Neural crest cell (in vitro differentiated cells): ENCODE measurements around the gene DAZAP2. TPM values are rescaled to one million over a fixed set of nuclear protein-coding genes. Genes with fewer than 3 reads are reported as not detected.

Experiments
- DNase-seq: peaks from one replicate; pipeline ENCODE4 v3.0.0; 2021; ENCODE audit warnings: low read depth, mixed read lengths, low spot score
- H3K27ac Mint-ChIP-seq: one replicate; pipeline ENCODE4 v1.8.0; 2021; ENCODE audit warnings: mild to moderate bottlenecking, mixed read lengths; ENCODE audit not compliant: unreplicated experiment
- H3K27me3 Mint-ChIP-seq: 2 replicates; pipeline ENCODE4 v1.8.0; 2021; ENCODE audit warnings: low read depth, mild to moderate bottlenecking, mixed read lengths
- H3K36me3 Mint-ChIP-seq: 2 replicates; pipeline ENCODE4 v1.8.0; 2021; ENCODE audit warnings: low read depth, mild to moderate bottlenecking, mixed read lengths
- H3K4me1 Mint-ChIP-seq: 2 replicates; pipeline ENCODE4 v1.8.0; 2021; ENCODE audit warnings: mixed read lengths
- H3K4me3 Mint-ChIP-seq: one replicate; pipeline ENCODE4 v1.8.0; 2021; ENCODE audit warnings: mild to moderate bottlenecking, mixed read lengths
- H3K9me3 Mint-ChIP-seq: 2 replicates; pipeline ENCODE4 v1.8.0; 2021; ENCODE audit warnings: mixed read lengths
- CTCF ChIP-seq: fragments of 200-600 bp; sonication (generic); conservative IDR thresholded peaks from 2 replicates; pipeline ENCODE4 v1.5.0; 2021; ENCODE audit warnings: antibody characterized with exemption, mild to moderate bottlenecking
- total RNA-seq: library from RNA; stranded (reverse); gene quantifications from 2 replicates; pipeline ENCODE4 v1.2.1, GENCODE V29; 2021

Gene DAZAP2
- total RNA-seq, 1 donor from 2014 or later, result 70.0 TPM

DNA sequence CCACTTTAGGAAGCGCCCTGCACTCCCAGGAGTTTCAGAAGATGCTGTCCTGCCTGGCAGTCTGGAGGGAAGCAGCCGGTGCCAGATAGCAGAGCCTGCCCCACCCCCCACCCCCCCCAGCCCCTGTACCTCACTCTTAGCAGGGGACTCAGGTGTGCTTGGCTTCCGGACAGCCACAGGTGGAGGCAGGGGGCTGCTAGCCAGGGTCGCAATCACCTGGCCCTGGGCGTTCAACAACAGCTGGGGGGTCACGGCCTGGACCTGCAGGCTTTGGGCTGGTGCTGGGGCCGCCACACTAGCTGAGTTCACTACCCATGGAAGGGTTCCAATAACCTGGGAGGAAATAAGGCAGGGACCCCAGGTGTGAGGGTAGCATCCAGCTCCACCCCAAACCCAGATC lies 42.8 kb upstream of the DAZAP2 start:
- Mint-ChIP-seq H3K27ac (no peak overlapping the region), H3K27me3 (no peaks in the 10 kb centered on the region), H3K36me3 (no peaks in the 10 kb centered on the region), H3K4me3 (no peak overlapping the region), H3K9me3 (no peaks in the 10 kb centered on the region), H3K4me1 (peaks cover 3% of the 10 kb centered on the region)
- TF ChIP-seq CTCF, result no peak
- no peak for DNase-seq

DNA sequence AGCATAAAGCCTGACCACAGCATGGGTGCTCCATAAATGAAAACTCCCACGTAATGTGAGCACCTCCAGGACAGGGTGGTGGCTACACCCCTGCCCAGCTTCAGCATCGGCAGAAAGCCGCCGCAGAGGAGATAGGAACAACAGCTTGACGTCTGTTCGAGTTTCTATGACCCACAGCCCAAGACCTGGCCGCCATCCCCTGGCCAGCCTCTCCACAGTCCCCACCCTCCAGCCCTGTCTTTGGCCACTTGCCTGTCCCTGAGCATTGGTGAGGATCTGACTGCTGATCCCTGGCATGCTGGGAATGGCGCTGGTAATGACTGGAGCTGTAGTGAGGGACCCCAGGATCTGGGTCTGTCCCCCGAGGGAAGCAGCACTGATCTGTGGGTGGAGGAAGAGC lies 42.1 kb upstream of the DAZAP2 start:
- DNase-seq, result no peak

GRCh38 chr12:51197736-51198567 lies 40.7 kb upstream of the DAZAP2 start:
- peak overlapping the region; percentile 75 for H3K27ac Mint-ChIP-seq
- no peaks in the 10 kb centered on the region for H3K36me3 Mint-ChIP-seq
- H3K9me3 Mint-ChIP-seq, result no peaks in the 10 kb centered on the region
- no peak for TF ChIP-seq CTCF
- H3K4me3 Mint-ChIP-seq, result no peak overlapping the region
- no peaks in the 10 kb centered on the region for H3K4me1 Mint-ChIP-seq
- no peak for DNase-seq
- H3K27me3 Mint-ChIP-seq, result no peaks in the 10 kb centered on the region

More for the DNA sequence above, 42.1 kb upstream of the DAZAP2 start:
- Mint-ChIP-seq H3K27ac (peak overlapping the region; percentile 94), H3K27me3 (no peaks in the 10 kb centered on the region), H3K4me3 (no peak overlapping the region), H3K9me3 (no peaks in the 10 kb centered on the region), H3K4me1 (no peaks in the 10 kb centered on the region), H3K36me3 (no peaks in the 10 kb centered on the region)
- no peak for TF ChIP-seq CTCF

GRCh38 chr12:51198568-51199365 lies 39.9 kb upstream of the DAZAP2 start:
- TF ChIP-seq CTCF, result no peak
- Mint-ChIP-seq H3K27me3 (no peaks in the 10 kb centered on the region), H3K4me3 (no peak overlapping the region), H3K4me1 (no peaks in the 10 kb centered on the region), H3K36me3 (no peaks in the 10 kb centered on the region), H3K9me3 (no peaks in the 10 kb centered on the region), H3K27ac (no peak overlapping the region)
- no peak for DNase-seq

GRCh38 chr12:51199366-51199945 lies 39.2 kb upstream of the DAZAP2 start:
- Mint-ChIP-seq H3K36me3 (no peaks in the 10 kb centered on the region), H3K4me1 (no peaks in the 10 kb centered on the region), H3K4me3 (no peak overlapping the region), H3K9me3 (no peaks in the 10 kb centered on the region), H3K27ac (no peak overlapping the region), H3K27me3 (no peaks in the 10 kb centered on the region)
- DNase-seq, result no peak
- TF ChIP-seq CTCF, result no peak
